ENCODE measurements around the gene CSK.

CSK gene

GRCh38 chr15:74770211-74770903 is 11.5 kb upstream of the CSK start:
- TF ChIP-seq CTCF (conservative IDR thresholded peaks at IDR 0.05; ENCODE audit: low read length) = no peak
- DNase-seq (ENCODE audit: low read depth) = no peak
- no peak overlapping the region for H3K4me3 ChIP-seq (ENCODE audit: low read length)

GRCh38 chr15:74773329-74773728 is 8.6 kb upstream of the CSK start:
- H3K4me3 ChIP-seq (ENCODE audit: low read length) = no peak overlapping the region
- no peak for DNase-seq (ENCODE audit: low read depth)
- no peak for TF ChIP-seq CTCF (conservative IDR thresholded peaks at IDR 0.05; ENCODE audit: low read length)

- no peak overlapping the region for H3K4me3 ChIP-seq (ENCODE audit: low read length)
- TF ChIP-seq CTCF (conservative IDR thresholded peaks at IDR 0.05; ENCODE audit: low read length) = no peak
- no peak for DNase-seq (ENCODE audit: low read depth)
Observed at GRCh38 chr15:74773731-74774252, 8.1 kb upstream of the CSK start.

- TF ChIP-seq CTCF (conservative IDR thresholded peaks at IDR 0.05; ENCODE audit: low read length) = no peak
- no peak for DNase-seq (ENCODE audit: low read depth)
- no peak overlapping the region for H3K4me3 ChIP-seq (ENCODE audit: low read length)
Observed at GRCh38 chr15:74775132-74775562, 6.7 kb upstream of the CSK start.

DNA sequence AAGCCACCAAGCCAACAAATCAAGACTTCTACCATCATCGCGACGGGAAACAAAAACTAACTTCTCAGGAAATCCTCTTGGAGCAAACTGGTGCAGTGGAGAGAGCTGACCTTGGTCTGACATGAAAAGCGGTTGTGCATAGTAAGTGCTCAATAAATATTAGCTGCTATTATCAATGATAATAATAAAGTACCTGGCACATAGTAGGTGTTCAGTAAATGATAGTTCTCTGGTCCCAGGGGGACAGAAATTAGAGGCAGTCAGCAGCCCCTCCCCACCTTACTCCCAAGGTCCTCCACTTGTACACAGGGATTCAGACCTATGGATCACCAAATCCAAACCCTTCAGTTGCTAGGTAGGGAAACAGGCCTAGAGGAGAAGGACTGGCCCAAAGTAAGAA is 6.0 kb upstream of the CSK start:
- no peak for TF ChIP-seq CTCF (conservative IDR thresholded peaks at IDR 0.05; ENCODE audit: low read length)
- H3K4me3 ChIP-seq (ENCODE audit: low read length) = no peak overlapping the region

GRCh38 chr15:74776821-74777768 is 4.8 kb upstream of the CSK start:
- H3K4me3 ChIP-seq (ENCODE audit: low read length) = no peak overlapping the region
- no peak for TF ChIP-seq CTCF (conservative IDR thresholded peaks at IDR 0.05; ENCODE audit: low read length)
- DNase-seq (ENCODE audit: low read depth) = no peak

More for the DNA sequence above, 6.0 kb upstream of the CSK start:
- no peak for DNase-seq (ENCODE audit: low read depth)

Measured in AG10803 (cell line).